Stomach (tissue), 4 donors: Measurements from ENCODE around the gene ANGPTL2.

ENCODE experiments used
- POLR2AphosphoS5 ChIP-seq, 3 donors: sonication (generic); formaldehyde crosslinking; IDR thresholded peaks; one replicate each; pipeline ENCODE4 v1.6.1; 2016; ENCODE audit warnings: antibody characterized with exemption in 3 of 3
- TF ChIP-seq, protein P1 (sequence below), 7 experiments: fragments of 450-650 bp in 4 of 7; fragments of 200-600 bp in 3 of 7; sonication (generic) in 3 of 7; IDR thresholded peaks; one replicate each; pipeline ENCODE4 v1.5.1; 2016 to 2019; ENCODE audit warnings: antibody characterized with exemption in 7 of 7, control low read depth in 2 of 7, mild to moderate bottlenecking in 1 of 7

DNA sequence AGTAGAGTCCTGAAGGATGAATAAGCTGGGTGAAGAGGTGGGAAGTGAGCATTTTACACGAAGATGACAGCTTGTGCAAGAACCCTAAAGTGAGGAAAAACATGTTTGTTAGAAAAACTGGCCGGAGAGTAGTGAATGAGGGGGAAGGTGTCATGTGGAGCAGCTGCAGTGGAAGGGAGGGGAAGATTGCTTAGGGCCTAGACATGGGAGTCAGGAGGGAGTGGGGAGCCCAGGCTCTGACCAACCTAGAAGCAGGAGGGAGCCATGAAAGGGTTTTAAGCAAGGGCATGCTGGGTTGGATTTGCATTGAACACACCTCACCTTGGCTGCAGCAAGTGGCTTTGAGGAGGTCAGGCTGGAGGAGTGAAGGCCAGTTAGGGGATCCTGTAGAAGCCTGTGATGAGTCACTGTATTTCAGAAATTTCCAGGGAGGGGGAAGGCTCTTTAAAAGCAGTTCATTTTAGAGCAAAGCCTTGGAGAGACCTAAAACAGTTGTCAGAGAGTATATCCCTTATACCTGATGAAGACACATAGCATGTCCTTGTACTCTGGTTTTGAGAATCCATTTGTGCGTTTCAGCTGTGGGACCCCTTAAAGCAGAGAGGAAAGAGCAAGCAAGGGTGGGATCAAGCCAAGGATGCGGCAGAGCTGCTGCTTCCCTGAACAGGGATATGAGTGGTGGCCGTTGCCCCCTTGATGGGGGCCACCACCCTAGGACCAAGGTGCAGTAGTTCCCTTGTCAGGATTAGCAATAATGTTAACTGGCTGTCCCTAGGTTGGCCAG lies 45.4 kb downstream of the ANGPTL2 start:
- TF ChIP-seq, protein P1, sequence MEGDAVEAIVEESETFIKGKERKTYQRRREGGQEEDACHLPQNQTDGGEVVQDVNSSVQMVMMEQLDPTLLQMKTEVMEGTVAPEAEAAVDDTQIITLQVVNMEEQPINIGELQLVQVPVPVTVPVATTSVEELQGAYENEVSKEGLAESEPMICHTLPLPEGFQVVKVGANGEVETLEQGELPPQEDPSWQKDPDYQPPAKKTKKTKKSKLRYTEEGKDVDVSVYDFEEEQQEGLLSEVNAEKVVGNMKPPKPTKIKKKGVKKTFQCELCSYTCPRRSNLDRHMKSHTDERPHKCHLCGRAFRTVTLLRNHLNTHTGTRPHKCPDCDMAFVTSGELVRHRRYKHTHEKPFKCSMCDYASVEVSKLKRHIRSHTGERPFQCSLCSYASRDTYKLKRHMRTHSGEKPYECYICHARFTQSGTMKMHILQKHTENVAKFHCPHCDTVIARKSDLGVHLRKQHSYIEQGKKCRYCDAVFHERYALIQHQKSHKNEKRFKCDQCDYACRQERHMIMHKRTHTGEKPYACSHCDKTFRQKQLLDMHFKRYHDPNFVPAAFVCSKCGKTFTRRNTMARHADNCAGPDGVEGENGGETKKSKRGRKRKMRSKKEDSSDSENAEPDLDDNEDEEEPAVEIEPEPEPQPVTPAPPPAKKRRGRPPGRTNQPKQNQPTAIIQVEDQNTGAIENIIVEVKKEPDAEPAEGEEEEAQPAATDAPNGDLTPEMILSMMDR (IDR thresholded peaks at IDR 0.05) = no peak
- TF ChIP-seq POLR2AphosphoS5 (IDR thresholded peaks at IDR 0.05) = no peak
